NOMO-1 treated with DMSO at 0.1 percent for 48 hours (cell line): ENCODE data around the gene OR2A25.
"Not testable (repeated sequence)": the region's sequence is repeated elsewhere in the genome, so short reads cannot be mapped to it uniquely, and the experiment has no call there.

Source experiments
- DNase-seq: peaks from one replicate; lab custom pipeline; 2025; ENCODE audit not compliant: unreplicated experiment; lab: John Stamatoyannopoulos, UW

OR2A25 gene

GRCh38 chr7:144069511-144069910, at the start of gene OR2A25:
Gene OR2A25, plus strand, starts transcription at chr7:144069811. Its CDS starts 4,409 bp downstream, at chr7:144074220.
- no peak for DNase-seq

- DNase-seq: no peak
Measured at GRCh38 chr7:144020340-144020739, 49.3 kb upstream of the OR2A25 start.

- no peak for DNase-seq
Measured at GRCh38 chr7:144022169-144022568, 47.4 kb upstream of the OR2A25 start.

GRCh38 chr7:144023171-144023827, 46.3 kb upstream of the OR2A25 start:
- DNase-seq: no peak

GRCh38 chr7:144024213-144024612, 45.4 kb upstream of the OR2A25 start:
- DNase-seq: no peak

GRCh38 chr7:144026203-144026883, 43.3 kb upstream of the OR2A25 start:
- no peak for DNase-seq

GRCh38 chr7:144027070-144027469, 42.5 kb upstream of the OR2A25 start:
- DNase-seq: no peak

- no peak for DNase-seq
Measured at GRCh38 chr7:144027974-144028373, 41.6 kb upstream of the OR2A25 start.

- DNase-seq: no peak
Measured at GRCh38 chr7:144028547-144028946, 41.1 kb upstream of the OR2A25 start.

GRCh38 chr7:144032516-144032915, 37.1 kb upstream of the OR2A25 start:
- no peak for DNase-seq

- no peak for DNase-seq
Measured at GRCh38 chr7:144032985-144033709, 36.5 kb upstream of the OR2A25 start.

GRCh38 chr7:144035385-144035784, 34.2 kb upstream of the OR2A25 start:
- DNase-seq: no peak

- no peak for DNase-seq
Measured at GRCh38 chr7:144036302-144036885, 33.2 kb upstream of the OR2A25 start.

GRCh38 chr7:144037414-144038035, 32.1 kb upstream of the OR2A25 start:
- no peak for DNase-seq

- DNase-seq: no peak
Measured at GRCh38 chr7:144038887-144039286, 30.7 kb upstream of the OR2A25 start.

GRCh38 chr7:144048648-144049047, 21.0 kb upstream of the OR2A25 start, which contains the start of gene OR2A5:
Gene OR2A5, plus strand, starts transcription at chr7:144048948. Its CDS starts 1,454 bp downstream, at chr7:144050402.
- no peak for DNase-seq

- no peak for DNase-seq
Measured at GRCh38 chr7:144049491-144049890, 20.1 kb upstream of the OR2A25 start.

- no peak for DNase-seq
Measured at GRCh38 chr7:144050093-144050492, 19.5 kb upstream of the OR2A25 start.

- DNase-seq: not testable (repeated sequence)
Measured at GRCh38 chr7:144050884-144051283, 18.7 kb upstream of the OR2A25 start.

- no peak for DNase-seq
Measured at GRCh38 chr7:144057954-144058353, 11.7 kb upstream of the OR2A25 start.

- no peak for DNase-seq
Measured at GRCh38 chr7:144063710-144064109, 5.9 kb upstream of the OR2A25 start.
